GOT3 (cell line): ENCODE measurements around the gene GPRC5B.

Experiments used
- DNase-seq: peaks from one replicate; lab custom pipeline; 2025; ENCODE audit warnings: mixed read lengths; lab: John Stamatoyannopoulos, UW

Gene GPRC5B

DNA sequence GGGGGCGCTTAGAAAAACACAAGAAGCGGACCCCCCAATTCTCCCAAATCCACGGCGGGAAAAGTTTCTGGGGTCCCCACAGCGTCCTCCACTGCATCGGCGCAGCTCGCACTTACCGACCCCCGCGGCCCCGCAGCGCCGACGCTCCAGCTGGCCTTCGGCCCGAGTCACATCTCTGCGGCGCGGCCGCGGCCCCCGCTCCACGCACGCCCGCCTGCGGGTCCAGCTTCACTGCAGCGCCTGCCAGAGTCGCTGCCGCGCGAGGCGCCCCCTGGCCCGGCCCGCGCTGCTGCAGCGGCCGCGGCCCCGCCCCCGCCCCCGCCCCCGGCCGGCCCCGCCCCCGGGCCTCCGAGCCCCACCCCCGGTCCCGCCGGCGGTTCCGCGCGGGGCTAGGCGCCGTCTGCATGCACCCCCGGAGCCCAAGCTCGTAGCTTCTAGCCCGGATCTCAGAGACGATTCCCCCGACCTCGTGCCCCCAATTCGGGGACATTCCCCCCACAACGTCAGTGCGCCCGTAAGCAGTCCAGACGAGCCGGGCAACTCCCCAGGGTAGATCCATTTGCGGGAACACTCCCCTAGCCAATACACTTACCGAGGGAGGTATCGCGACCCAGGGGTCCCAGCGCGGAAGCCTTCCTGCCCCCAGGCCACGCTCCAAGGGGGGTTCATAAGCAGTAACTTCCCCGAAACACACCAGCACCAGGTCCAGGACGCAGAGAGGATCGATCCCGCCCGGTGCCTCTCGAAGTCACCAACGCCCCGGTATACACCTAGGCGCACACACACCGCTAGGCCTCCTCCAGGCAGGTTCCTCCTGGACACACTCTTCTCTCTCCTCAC, at the start of gene GPRC5B:
Gene GPRC5B, minus strand, starts transcription at position 238 of the 840 bp plus-strand sequence. CDS start 12,003 bp downstream, outside the sequence.
- no peak for DNase-seq

DNA sequence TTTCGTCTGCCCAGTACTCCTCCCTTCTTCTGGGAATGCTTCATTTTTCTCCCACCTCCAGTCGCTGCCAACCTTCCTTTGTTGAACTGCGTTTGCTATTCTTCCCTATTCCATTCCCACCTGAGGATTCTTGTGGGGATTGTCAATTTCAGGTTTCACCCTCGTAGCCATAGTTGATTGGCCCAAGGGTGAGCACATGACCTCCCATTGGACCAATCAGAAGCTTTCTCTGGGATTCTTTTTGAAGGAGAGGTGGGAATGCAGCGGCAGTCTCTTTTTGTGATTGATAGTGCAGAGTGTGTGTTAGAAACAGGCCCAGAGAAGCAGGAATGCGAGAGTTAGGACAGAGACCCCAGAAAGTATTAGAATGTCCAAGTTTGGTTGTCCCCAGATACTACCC, 49.1 kb upstream of the GPRC5B start:
- DNase-seq: no peak

DNA sequence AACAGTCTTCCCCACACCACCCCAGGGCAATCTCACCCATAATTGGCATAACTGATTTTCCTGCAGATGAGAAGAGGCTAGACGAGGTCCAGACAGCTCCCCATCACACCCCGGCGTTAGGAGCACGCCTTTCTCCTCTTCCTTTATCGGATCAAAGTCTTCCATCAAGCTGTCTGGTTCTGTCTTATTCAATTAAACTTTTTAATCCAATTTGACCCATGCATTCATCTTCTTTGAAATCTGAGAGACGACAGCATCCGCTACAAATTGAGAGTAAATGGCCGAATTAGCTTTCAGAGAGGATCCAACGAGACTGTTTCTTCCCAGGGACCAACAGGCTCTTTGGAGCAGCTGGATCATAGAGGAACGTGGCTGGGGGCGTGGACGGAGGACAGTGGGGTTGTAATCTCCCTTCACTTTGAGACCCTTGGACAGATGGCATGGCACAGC, 44.4 kb upstream of the GPRC5B start:
- no peak for DNase-seq

- no peak for DNase-seq
Observed at GRCh38 chr16:19928432-19928831, 43.8 kb upstream of the GPRC5B start.

GRCh38 chr16:19926449-19927390, 42.1 kb upstream of the GPRC5B start:
- DNase-seq: no peak

- DNase-seq: no peak
Observed at GRCh38 chr16:19923396-19923795, 38.7 kb upstream of the GPRC5B start.

DNA sequence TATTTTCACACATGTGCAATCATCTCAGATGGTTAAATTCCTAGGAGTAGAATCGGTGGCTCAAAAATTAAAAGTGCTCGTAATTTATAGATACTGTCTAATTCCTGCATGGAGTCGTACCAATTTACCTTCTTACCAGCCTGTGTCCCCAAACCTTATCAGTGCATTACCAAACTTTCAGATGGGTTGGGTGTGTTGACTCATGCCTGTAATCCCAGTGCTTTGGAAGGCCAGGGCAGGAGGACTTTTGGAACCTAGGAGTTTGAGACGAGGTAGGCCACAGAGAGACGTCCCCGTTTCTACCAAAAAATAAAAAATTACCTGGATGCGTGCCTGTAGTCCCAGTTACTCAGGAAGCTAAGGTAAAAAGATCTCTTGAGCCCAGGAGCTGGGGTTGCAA, 34.5 kb upstream of the GPRC5B start:
- no peak for DNase-seq

- DNase-seq: no peak
Observed at GRCh38 chr16:19916064-19916463, 31.4 kb upstream of the GPRC5B start.

DNA sequence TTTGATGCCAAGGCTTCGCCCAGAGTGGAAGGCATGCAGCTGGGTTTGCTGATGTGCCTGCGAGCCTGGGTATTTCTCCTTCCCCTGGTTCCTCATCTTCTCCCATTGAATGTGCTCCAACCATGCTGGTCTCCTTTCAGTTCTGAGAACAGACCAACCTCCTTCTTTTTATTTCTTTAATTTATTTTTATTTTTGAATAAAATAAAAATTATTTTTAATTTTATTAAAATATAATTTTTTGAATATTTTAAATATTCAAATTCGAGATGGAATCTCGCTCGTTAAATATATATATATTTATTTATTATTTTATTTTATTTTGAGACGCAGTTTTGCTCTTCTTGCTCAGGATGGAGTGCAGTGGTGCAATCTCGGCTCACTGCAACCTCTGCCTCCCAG, 30.2 kb upstream of the GPRC5B start:
- no peak for DNase-seq

DNA sequence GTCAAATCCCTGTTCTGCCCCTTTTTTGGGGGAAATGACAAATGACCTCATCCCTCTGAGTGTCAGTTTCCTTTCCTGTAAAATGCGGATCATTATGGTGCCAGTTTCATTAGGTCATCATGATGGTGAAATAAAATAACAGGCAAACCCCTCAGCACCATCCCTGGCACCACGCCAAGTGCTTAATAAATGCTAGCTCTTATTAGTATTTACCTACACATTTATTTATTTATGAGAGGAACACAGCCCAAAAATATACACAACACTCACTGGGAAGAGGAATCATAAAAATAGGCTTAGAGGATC, 28.6 kb upstream of the GPRC5B start:
- DNase-seq: no peak

- no peak for DNase-seq
Observed at GRCh38 chr16:19912455-19913339, 28.0 kb upstream of the GPRC5B start.

DNA sequence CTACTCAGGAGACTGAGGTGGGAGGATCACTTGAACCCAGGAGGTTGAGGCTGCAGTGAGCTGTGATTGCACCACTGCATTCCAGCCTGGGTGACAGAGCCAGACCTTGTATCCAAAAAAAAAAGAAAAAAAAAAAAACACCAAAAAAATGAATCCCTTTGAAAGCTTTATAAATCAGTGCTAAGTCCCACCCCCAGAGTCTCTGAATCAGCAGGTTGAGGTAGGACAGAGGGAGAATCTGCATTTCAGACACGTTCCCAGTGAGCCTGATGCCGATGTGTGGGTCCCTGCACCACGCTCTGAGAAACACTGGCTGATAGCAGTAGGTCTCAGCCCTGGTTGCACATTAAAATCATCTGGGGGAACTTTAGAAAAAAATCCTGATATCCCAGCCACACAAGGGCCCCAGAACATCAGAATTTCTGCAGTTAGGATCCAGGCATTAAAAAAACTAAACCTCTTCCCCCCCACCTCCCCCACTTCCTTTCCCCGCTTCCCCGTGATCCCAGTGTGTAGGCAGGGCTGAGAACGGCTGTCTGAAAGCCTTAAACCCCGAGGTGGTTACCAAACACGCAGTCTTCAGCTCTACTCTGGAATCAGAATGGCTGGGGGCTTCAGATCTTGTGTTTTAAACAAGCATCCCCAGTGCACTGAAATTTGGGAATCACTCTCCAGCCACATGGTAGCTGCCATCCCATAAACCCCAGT, 27.3 kb upstream of the GPRC5B start:
- no peak for DNase-seq

DNA sequence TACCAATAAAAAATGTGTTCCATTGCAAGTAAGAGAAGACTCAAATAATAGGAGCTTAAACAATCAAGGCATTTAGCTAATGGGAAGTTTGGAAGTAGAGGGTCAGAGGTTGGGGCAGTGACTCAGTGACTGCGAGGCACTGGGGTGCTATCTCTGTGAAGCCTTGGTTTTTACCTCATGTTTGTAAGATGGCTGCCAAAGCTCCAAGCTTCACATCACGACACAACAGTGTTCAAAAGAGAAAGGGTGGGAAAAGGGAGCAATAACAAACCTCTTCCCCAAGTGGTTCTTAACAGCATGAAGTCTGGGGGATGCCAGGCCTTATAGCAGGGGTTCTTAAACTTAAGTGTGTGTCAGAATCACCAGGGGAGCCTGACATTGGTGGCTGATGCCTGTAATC, 26.6 kb upstream of the GPRC5B start:
- DNase-seq: no peak

- DNase-seq: no peak
Observed at GRCh38 chr16:19909750-19910322, 25.2 kb upstream of the GPRC5B start.

DNA sequence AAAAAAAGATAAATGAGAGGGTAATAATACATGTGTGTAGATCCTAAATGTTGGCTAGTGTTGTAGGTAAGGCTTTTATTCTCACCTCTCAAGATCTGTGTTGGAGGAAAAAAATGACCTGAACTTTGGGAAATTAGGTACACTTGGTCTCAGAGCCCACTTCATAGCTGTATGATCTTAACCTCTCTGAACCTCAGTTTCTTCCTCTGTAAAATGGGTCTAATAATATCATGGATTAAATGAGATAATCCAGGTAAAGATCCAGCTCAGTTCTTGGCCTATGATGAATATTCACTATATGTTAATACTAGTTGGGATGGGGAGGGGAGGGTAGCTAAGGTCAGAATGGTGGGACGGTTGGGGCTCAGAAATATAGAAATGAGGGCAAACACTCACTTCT, 24.3 kb upstream of the GPRC5B start:
- no peak for DNase-seq

DNA sequence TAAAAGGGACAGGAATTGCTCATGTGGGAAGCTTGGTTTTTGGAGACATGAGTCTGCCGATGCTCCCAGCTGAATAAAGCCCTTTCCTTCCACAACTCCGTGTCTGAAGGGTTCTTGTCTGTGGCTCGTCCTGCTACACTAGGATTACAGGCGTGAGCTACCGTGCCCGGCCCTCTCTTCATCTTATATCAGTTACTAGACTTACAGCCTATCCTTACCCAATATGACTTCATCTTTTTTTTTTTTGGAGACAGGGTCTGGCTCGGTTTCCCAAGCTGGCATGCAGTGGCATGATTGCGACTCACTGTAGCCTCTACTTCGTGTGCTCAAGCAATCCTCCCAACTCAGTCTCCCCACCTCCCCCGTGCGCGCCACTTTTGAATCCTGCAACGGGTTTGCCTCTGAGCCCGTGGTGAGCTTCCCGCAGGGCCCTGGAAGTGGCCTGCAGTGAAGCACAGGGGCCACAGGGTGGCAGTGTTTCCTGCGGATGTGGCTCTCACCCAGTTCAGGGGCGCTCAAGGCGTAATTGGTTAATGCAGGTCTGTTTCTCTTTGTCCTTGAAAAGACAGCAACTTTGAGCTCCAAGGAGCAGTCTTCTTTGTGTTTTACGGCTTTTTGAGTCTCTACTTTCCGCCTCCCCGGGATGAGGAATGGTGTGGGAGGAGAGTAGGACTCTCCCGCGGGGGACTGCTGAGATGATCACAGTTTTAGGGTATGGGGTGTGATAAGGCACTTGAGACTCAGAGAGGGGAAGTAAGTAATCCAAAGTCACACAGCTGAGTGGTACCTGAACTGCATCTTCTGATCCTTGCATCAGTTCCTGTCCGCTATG, 22.7 kb upstream of the GPRC5B start:
- peak; percentile 35 for DNase-seq

GRCh38 chr16:19901164-19901563, 16.5 kb upstream of the GPRC5B start:
- no peak for DNase-seq

GRCh38 chr16:19899605-19899955, 14.9 kb upstream of the GPRC5B start:
- DNase-seq: no peak

- no peak for DNase-seq
Observed at GRCh38 chr16:19898924-19899604, 14.4 kb upstream of the GPRC5B start.

DNA sequence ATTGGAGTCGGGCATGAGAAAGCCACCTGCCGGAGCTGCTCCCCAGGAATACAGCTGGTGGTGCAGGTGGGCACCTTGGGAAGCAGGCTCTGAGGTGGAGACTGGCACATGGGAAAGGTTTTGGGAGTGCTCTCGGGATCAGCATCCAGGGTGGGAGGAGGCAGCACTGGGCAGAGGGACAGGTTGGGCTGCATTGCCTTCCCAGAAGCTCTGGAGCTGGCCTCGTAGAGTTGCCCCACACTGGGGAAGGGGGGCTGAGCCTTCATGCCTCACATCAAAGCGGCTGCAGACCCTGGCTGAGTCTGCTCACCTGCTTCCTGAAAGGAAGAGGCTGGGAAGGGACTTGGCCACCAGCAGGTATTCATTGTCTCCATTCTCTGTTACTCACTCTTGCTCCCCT, 13.5 kb upstream of the GPRC5B start:
- DNase-seq: no peak
